Measurements from ENCODE around the gene CSK.

Gene CSK

GRCh38 chr15:74788042-74788682 is 6.3 kb downstream of the CSK start:
- DNase-seq, result no peak

- no peak for DNase-seq
Observed at GRCh38 chr15:74788683-74789151, 6.8 kb downstream of the CSK start.

DNA sequence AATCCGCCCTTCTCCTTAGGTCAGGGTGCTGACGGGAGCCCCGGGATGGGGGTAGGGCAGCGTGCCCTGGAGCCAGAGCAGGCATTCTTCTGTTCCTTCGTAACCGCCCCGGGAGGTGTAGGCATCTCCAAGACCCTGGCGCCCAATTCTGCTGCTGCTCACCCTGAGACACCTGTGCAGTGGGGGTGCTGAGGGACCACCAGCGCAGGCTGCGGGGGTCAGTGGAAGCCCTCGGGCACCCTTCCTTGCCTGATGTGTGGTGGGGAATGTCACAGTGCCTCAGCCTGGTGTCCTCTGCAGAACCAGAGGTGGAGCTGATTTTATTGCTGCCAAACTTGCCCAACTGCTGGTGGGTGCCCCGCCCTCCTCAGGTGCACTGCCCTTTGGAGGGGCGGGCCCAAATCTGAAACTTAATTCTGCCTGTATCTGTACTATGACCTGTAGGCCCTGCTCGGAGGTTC is 7.3 kb downstream of the CSK start:
- DNase-seq, result no peak

DNA sequence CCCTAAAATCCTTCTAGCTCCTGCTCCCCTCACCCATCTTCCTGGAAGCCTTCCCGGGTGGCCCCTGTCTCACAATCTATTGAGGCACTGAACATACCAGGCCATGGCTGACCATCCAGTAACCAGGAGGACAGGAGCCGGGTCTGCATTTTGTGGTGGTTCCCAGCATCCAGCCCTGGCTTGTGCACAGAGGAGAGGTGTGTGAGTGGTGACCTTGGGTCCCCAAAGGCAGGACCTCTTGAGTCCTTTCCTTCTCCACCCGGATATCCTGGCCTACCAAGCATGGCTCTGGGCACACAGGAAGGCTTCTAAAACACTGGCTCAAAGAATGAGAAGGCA is 7.8 kb downstream of the CSK start:
- no peak for DNase-seq

DNA sequence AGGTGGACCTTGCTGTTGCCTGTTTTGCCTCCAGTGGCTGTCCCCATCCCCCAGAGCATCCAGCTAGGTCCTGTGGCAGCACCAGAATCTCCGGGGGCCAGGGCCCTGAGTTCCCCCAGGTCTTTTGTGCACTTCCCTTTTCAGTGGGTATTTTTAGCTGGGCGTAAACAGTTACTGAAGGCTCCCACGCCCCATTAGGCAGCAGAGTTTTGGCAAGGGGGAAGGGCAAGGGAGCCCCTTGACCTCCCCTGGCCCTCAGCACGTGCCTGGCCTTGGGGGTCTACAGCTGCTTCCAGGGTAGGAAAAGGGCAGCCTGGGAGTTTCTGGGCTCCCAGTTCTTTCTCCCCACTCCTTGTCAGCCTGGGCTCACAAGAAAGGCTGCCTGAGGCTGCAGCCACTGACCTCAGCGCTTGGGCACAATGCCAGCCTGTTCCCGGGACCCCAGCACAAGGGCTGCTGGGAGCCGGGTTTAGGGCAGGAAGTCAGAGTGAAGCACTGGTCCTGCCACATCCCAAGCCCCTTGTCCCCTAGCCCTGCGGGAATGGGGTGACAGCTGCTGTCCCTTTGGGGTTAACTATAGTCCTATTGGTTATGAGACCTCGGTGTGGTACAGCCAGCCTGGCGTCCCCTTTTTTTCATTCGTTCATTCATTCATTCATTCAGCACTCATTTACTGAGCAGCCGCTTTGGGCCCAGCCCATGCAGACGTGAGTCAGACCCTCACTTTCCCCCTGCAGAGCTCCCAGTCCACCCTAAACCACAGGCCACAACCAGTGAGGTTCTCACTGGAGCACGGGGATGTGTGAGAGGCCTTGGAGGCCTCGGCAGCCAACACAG is 8.4 kb downstream of the CSK start:
- DNase-seq, result no peak

DNA sequence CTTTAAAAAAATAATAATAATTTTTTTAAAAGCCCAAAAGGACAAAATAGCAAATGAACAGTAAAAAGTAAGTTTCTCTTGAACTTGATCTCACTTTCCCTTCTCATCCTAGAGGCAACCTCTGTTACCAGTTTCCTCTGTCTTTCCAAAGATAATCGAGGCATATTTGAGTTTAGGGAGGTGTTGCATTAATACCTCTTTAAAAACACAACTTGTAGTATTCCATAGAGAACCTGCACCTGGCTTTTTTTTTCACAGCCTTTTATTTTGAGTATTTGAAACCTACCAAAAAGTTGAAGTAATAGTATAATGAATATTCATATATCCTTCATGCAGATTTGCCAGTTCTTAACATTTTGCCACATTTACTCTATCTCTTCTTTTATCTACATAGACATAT is 9.1 kb downstream of the CSK start:
- no peak for DNase-seq

GRCh38 chr15:74791667-74792066 is 9.8 kb downstream of the CSK start:
- no peak for DNase-seq

DNA sequence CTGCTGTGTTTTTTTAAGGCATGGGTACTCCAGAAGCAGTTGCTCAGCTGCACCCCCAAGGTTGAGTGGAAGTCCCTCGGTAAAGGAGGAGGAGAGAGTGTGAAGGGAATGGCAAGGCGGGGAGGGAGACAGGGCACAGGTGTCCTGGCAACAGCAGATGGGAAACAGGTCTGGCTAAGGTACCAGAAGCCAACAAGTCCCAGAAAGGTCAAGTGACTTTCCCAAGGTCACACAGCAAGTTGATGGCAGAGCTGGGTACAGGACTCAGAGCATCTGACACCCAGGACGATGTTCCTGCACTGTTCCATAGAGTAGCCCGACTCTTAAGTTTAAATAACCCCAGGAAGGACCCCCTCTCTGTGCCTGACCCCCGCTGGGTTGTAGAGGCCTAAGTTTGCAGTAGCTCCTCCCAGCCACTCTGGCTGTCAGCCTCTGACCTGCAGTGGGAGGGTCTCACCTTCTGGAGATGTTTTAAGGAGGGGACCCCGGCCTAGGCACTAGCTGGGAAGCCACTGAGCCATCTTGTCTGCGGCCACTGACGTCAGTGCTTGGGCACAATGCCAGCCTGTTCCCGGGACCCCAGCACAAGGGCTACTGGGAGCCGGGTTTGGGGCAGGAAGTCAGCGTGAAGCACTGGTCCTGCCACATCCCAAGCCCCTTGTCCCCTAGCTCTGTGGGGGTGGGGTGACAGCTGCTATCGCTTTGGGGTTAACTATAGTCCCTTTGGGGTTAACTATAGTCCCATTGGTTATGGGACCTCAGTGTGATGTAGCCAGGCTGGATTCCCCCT is 10.5 kb downstream of the CSK start:
- DNase-seq, result no peak

DNA sequence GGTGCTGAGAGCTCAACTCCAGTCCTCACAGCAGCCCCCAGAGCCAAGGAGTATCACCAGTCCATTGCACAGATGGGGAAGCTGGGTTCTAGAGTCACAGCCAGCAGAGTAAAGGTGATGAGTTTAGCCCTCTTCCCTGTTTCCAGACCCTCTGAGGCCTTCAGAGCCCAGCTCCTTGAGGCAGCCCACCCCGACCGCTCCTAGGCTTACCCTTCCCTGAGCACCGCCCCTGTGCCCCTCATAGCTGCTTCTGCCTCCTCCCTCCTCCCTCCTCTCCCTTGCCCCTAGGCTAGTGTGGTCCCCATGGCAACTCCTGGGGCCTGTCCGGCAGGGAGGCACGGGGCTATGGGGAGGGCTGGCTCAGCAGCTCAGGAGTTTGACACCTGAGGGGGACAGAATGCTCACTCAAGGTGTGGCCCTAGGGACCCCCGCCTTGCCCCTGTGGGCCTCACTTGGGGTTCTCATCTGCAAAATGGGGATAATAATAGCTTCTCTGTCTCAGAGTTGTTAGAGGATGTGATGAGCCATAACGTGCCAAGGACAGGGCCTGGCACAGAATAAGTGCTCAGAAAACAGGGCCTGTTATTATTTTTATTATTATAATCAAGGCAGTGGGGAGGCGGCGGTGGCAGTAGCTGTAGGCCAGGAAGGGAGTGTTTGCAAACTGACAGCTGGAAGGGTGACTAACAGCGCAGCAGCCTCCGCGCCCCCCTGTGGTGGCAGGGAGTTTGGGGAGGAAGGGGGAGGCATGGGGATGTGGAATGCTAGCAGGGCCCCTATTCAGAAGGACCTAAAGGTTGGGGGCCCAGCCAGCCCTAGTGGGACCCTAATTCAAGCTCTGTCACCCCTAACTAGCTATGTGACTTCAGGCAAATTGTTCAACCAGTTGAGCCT is 11.5 kb downstream of the CSK start:
- no peak for DNase-seq

DNA sequence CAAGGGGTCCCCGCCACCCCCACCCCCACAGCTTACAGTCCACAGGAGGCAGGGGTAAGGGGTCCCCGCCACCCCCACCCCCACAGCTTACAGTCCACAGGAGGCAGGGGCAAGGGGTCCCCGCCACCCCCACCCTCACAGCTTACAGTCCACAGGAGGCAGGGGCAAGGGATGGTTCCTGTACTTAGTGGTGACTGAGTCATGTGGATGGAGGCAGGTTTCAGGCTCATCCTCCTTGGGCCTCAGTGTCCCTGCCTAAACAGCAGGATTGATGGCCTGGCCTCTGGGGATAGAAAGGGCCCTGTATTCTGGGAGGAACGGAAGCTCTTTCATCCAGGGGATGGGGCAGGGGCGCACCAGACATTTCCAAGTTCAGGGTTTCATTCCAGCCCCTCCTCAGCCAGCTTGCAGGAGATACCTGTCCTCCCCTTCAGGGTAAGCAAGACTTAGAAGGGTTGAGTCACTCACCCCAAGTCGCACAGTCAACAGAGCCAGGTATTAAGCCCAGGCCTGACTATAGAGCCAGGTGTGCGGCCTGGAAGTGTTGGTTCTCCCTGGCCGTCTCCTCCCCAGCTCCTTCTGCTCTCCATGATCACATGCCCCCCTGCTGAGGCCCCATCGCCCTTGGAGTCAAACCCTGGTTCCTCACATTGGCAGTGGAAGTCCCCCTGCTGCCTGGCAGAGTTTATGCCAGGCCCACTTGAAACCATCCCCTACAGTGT is 12.5 kb downstream of the CSK start:
- no peak for DNase-seq

GRCh38 chr15:74794970-74795349 is 13.1 kb downstream of the CSK start:
- no peak for DNase-seq

DNA sequence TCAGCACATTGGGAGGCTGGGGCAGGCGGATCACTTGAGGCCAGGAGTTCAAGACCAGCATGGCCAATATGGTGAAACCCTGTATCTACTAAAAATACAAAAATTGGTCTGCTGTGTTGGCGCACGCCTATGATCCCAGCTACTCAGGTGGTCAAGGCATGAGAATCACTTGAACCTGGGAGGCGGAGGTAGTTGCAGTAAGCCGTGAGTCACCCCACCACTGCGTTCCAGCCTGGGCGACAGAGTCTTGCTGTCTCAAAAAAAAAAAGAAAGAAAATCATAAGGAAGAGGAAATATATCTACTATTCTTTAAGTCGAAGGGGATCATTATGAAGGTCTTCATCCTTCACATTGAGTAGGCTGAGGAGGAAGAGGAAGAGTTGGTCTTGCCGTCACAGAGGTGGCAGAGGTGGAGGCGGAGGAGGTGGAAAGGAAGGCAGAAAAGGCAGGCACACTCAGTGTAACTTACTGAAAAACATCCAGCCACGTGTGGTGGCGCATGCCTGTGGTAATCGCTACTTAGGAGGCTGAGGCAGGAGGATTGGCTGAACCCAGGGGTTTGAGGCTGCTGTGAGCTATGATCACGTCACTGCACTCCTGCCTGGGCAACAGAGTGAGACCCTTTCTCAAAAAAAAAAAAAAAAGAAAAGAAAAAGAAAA is 14.2 kb downstream of the CSK start:
- DNase-seq, result no peak

DNA sequence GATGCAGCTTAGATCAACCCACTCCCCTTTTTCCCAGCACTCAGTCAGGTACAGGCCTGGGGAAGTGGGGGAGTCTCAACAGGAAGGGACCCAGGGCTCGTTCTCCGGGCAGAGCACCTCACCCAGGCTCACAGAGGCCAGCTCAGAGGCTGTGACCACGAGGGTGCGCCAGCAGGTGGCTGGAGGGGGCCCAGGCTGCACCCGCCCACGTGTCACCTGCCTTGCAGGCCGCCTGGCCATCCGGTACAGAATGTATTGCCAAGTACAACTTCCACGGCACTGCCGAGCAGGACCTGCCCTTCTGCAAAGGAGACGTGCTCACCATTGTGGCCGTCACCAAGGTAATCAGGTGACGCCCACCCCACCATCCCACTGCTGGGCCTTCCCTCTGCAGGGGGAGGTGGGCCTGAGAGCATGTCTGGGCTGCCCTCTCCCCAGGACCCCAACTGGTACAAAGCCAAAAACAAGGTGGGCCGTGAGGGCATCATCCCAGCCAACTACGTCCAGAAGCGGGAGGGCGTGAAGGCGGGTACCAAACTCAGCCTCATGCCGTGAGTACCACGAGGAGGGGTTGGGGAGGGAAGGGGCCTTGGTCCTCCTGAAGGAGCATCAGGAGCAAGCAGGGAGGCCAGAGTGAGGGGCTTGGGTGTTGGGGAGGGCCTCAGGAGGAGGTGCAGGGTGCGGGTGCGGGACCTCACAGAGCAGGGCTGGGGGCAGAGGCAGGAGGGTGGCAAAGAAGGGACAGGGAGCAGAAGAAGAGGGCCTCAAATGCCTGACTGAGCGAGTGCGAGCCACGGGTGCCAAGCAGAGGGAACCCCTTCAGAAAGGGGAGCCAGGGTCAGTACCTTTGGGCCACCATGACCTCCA is 16.7 kb downstream of the CSK start:
- DNase-seq, result no peak

GRCh38 chr15:74799255-74799855 is 17.5 kb downstream of the CSK start:
- DNase-seq, result no peak

DNA sequence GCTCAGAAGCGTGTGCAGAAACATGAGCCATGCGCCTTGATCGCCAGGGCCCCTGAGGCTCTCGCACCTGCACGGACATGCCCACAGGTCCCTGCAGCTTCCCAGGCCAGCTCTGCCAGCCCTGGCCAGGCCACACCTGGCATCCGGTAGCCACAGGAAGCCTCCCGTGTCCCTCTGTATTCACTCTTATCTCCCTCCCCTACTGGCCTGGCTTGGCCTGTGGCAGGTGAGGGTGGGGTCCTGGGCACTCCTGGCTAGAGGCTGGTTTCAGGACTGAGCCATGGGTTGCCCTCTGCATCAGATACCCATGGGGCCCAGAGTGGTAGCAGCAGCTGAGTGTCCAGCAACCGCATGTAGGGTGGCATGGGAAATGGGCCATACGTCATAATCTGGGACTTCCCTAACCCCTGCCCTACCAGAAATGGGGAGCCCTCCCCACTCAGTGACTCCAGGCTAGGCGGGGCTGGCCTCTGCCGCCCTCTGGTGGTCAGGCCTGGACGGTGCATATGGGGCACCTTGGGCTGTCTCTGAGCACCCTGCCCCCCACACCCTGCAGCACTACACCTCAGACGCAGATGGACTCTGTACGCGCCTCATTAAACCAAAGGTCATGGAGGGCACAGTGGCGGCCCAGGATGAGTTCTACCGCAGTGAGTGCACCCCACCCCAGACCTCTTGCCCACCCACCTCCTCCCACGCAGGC is 18.1 kb downstream of the CSK start:
- DNase-seq, result peak; percentile 75

GRCh38 chr15:74800559-74801094 is 18.7 kb downstream of the CSK start:
- no peak for DNase-seq

DNA sequence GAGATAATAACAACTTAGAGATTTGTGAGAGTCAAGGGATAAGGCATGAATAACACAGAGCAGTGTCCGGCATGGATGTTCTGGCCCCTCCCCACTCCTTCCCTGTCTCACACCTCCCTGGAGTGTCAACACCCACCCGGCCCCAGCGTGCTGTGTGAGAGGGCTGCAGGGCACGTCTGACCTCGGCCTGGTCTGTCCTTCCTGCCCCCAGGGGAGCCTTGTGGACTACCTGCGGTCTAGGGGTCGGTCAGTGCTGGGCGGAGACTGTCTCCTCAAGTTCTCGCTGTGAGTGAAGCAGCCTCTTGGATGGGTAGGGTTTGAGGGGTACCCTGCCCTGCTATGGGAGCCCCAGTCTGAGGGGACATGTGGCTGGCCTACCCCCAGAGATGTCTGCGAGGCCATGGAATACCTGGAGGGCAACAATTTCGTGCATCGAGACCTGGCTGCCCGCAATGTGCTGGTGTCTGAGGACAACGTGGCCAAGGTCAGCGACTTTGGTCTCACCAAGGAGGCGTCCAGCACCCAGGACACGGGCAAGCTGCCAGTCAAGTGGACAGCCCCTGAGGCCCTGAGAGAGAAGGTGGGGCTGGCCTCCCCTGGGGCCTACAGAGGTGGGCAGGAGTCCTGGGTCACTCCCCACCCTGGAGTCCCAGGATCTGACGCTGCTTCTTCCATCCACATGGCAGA is 19.6 kb downstream of the CSK start:
- no peak for DNase-seq

DNA sequence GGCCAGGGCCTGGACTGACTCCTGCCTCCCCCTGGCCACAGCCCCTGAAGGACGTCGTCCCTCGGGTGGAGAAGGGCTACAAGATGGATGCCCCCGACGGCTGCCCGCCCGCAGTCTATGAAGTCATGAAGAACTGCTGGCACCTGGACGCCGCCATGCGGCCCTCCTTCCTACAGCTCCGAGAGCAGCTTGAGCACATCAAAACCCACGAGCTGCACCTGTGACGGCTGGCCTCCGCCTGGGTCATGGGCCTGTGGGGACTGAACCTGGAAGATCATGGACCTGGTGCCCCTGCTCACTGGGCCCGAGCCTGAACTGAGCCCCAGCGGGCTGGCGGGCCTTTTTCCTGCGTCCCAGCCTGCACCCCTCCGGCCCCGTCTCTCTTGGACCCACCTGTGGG is 20.4 kb downstream of the CSK start:
- no peak for DNase-seq
